GM21360 (cell line): ENCODE results near the gene CMYA5.
"Not testable (repeated sequence)": the region's sequence is repeated elsewhere in the genome, so short reads cannot be mapped to it uniquely, and the experiment has no call there.

Source experiments
- ATAC-seq: cut with Tn5 transposase; IDR thresholded peaks from one replicate; pipeline ENCODE4 v1.9.1; 2021; ENCODE audit warnings: mild to moderate bottlenecking, moderate library complexity; ENCODE audit not compliant: unreplicated experiment

The CMYA5 gene

DNA sequence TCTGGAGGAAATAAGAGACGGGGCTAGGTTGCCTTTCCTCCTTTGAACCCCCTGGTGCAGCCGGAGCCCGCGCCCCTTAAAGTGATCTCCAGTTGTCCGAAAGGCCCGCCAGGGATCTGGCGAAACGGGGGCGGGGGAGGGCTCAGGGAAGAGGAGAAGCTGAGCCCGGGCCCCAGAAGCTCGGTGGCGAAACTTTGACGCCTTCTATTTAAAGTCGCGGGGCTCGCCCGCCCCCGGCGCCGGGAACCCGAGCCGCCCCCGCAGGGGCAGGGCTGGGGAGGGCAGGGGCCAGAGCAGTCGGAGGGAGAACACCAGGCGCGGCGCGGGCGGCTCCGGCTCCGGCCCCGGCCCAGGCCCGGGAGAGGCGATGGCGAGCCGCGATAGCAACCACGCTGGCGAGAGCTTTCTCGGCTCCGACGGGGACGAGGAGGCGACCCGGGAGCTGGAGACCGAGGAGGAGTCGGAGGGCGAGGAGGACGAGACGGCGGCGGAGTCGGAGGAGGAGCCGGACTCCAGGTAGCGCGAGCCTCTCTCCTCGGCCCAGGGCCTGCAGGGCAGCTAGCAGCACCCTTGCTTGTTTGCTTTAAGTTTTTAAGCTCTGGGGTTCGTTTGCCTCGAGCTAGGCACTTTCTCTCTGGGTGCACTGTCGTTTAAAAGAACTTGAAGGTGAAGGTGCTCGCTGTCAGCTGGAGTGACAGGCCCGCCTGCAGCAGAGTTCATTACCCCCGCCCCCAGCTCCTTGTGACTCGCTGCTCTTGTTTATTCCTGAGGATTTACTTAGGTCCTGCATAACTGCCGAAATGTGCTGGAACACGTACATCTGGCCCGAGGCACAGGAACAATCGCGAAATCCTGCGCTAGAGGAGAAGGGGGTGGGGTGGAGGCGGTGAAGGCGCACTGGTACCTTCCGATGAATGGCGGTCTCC, at the start of gene CMYA5:
CMYA5 (plus strand) TSS at position 296 of the 926 bp plus-strand sequence; CDS start at position 368, 72 bp downstream.
- no peak for ATAC-seq

DNA sequence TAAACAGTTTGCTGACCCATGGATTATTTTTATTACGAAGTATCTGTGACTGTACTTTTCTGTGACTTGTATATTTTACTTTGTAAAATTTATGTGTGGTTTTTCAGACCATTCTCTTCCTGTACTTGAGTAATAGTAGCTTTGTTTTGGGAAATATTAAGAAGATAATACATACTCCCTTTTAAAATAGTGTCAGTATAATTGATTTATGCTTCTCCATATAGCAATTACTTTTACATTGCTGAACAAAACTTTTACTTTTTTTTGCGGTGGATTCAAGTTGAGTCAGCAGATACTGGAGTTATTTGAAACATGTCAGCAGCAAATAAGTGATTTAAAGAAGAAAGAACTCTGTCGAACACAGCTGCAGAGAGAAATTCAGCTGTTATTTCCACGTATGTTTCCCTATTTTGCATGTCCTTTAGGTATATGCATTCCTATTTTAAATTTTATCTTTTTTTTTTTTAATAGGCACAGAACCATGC, 49.0 kb upstream of the CMYA5 start:
- ATAC-seq: no peak

DNA sequence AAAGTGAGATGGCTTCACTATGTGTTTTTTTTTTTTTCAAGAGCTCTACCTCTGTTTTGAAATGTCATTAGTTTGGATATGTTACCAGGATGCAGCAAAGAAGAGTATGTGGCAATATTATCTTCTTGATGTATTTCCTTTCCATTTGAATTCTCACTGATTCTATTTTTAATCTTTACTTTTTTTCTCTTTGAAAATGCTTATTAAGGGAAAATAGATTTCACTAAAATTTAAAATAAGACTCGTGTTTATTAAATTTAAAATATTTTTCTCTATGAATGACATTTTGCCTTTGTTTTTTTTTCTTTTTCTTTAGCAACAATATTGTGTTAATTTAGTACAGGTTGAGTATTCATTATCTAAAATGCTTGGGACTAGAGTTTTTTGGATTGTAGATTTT, 48.2 kb upstream of the CMYA5 start:
- no peak for ATAC-seq

DNA sequence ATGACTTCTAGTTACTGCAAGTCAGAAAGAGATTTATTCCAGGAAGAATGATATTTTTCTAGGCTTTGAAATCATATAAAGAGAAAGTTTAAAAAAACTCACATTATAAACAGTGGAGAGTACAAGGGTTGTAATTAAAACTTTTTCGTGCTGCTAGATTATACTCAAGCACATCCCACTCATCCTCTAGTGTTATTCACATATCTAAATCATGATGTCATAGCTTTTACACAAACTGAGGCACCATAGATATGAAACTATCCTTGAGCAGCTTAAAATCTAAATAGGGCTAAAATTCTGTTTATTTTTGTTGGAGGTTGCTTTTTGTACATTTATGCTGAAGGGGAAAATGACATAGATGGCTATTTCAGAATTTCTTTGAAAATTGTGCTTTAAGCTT, 47.4 kb upstream of the CMYA5 start:
- ATAC-seq: no peak

DNA sequence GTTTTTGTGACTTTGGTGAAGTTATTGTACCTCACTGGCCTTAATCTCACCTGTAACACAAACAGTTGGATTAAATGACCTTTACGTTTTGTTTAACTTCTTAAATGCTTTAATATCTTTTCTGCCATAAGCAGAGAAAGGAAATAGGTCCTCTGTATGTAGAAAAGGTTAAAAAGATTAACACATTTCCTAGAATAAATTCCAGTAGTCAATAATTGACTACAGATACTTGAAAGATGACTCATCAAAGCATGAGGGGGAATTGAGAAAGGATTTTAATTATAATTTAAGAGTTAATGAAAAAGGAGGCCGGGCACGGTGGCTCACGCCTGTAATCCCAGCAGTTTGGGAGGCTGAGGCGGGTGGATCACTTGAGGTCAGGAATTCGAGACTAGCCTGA, 35.8 kb upstream of the CMYA5 start:
- ATAC-seq: no peak

DNA sequence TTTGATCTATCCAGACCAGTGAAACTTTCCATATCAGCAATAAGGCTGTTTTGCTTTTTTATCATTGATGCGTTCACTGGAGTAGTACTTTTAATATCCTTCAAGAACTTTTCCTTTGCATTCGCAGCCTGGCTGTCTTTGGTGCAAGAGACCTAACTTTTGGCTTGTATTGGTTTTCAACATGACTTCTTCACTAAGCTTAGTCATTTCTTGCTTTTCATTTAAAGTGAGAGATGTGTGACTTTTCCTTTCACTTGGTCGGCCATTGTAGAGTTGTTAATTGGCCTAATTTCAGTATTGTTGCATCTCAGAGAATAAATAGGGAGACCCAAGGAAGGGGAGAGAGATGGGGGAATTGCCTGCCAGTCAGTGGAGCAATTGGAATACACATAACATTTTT, 26.4 kb upstream of the CMYA5 start:
- no peak for ATAC-seq

DNA sequence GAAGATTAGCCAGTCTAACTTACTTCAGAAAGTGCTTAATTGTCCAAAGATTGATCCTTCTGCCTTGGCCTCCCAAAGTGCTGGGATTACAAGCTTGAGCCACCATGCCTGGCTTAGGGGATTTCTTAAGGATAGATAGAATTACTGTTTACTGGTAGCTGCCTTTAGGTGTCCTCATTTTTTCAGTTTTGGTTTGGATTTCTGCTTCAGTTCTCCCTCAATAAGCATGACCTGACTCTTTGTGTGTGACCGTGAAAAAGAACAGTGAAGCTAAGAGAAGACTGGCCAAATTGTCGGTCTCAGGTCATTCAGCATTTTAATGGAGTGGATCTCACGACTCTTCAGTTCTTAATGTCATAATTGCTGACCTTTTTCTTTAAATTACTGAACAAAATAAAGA, 22.9 kb upstream of the CMYA5 start:
- ATAC-seq: no peak

DNA sequence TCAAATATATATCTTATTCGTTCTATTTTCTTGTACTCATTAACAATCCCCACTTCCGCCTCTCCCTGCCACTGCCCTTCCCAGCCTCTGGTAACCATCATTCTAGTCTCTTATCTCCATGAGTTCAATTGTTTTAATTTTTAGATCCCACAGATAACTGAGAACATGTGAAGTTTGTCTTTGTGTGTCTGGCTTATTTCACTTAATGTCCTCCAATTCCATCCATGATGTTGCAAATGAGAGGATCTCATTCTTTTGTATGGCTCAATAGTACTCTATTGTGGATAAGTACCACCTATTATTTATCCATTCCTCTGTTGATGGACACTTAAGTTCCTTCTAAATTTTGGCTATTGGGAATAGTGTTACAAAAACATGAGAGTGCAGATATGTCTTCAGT, 17.2 kb upstream of the CMYA5 start:
- no peak for ATAC-seq

DNA sequence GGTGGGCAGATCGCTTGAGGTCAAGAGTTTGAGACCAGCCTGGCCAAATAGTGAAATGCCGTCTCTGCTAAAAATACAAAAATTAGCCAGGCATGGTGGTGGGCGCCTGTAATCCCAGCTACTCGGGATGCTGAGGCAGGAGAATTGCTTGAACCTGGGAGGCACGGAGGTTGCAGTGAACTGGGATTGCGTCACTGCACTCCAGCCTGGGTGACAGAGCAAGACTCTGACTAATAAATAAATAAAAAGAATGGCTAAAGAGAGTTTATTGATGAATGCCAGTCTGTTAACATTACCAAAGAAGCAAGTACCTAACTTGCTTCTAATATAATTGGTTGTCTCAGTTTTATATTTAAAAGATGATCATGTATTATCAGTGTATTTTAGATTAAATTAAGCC, 13.3 kb upstream of the CMYA5 start:
- ATAC-seq: not testable (repeated sequence)

DNA sequence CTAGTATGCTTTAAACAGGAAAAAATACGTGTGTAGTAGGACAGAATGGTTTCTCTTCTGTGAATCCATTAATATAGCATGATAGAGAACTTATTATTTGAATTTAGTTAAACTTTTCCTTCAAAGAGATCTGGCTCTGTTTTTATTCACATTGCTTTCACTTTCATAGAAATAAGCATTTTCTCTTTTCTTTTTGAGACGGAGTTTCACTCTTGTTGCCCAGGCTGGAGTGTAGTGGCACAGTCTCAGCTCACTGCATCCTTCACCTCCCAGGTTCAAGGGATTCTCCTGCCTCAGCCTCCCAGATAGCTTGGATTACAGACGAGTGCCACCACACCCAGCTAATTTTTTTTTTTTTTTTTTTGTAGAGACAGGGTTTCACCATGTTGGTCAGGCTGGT, 7.5 kb upstream of the CMYA5 start:
- not testable (repeated sequence) for ATAC-seq

DNA sequence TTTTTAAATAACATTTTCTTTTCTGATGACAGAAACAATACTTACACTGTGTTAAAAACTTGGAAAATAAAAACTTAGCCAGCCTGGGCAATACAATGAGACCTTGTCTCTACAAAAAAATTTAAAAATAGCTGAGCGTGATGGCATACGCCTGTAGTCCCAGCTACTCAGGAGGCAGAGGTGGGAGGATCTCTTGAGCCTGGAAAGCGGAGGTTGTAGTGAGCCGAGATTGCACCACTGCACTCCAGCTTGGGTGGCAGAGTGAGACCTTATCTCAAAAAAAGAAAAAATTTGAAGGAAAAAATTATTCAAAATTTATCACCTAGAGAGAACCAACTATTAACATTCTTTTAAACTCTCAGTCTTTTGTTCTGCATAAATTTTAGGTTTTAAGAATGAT, 4.9 kb upstream of the CMYA5 start:
- no peak for ATAC-seq

DNA sequence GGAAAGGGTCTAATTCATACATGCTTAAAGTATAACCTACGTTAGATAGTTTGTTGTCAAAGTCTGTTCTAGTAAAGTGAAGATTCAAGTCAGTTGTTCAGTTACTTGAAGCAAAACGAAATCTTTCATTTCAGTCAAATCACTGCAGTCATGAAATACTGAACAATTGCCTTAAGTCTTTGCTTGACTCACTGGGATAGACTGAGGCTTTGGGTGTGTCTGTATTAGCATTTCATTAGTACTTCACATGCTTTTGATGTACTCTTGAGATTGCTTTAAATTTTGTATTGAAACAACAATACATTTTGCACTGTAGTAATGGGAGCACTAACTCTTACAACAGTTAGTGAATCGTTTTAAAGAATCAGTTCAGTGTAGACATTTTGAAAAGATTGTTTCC, 4.0 kb upstream of the CMYA5 start:
- ATAC-seq: no peak

DNA sequence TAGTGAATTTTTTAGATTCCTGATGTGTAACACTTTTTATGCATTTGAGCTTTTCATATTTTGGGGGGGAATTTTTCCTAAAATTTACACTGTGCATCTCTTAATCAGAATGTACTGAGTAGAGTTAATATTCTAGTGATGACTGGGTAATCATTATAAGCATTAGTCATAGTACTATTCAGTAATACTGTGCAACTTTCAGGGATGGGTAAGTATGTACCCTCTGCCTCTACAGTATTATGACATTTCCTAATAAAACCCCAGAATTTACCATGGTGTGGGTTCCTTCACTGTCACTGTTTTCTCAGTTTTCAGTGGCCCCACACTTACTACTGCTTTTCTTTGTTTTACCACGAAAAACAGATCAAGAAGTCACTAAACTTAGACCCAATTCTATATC, 2.8 kb upstream of the CMYA5 start:
- no peak for ATAC-seq

DNA sequence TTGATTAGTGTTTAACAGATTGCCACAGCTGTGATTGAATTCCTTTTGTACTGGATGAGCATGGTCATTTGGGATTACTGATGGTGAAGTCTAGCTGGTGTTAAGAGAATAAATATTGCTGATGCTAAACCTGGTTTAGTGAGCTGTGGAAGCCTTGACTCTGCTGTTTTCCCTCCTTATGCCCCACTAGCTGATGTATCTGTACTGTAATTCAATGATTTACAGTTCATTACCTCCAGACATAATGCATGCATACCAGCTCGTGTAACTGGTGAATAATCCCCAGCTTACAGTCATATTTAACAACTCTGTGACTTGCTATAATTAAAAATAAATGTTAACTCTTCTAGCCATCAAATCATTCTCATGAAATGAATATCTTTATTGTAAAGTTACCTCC, 1.7 kb upstream of the CMYA5 start:
- ATAC-seq: no peak

DNA sequence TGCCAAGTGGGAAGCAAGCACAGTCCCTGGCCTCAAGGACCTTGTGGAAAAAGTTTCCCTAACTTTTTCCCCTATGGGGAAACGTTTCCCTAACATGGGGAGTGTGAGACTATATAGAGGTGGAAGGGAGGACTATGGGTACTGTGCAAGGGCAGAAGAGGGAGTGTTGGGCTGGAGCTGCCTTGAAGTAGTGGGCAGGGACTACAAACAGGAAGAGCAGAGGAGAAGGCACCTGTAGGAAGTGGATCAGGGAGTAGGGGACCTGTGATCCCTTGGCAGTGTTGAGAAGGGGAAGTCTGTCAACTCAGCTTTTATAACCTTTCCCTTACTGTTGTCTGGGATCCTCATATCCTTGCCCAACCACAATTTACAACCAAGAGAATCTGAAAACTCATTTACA, 1.4 kb downstream of the CMYA5 start:
- ATAC-seq: no peak

DNA sequence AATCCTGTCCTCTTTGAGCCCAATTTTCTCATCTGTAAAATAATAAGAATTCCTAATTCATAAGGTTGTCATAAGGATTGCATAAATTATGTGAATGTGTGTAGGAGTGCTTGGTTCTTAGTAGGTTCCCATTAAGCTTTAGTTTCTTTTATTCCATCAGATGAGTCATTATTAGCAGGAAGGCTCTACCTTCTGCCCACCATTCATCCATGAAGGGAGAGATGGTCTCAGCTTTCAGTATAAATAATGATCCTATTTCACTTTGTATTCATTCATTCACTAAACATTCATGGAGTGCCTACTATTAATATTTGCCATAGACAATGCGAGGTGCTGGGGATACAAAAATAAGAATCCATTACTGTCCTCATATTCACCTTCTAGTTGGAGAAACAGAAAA, 3.0 kb downstream of the CMYA5 start:
- no peak for ATAC-seq

DNA sequence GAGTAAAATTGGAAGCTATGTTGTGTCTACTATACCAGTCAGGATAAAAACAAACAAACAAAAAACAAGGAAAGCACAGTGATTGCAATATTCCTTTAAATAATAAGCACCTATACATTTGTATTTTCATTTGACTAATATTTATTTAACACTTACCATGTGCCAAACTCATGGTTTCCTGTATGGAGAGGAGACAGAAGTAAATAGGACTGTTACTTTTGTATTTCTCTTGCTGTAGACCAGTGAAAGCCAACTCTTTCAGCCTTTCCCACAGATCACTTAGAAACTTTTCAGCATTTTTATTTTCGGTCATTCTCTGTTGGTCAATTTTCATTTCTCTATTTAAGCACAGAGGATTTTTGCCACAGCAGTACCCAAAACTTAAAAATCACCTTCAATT, 4.5 kb downstream of the CMYA5 start:
- no peak for ATAC-seq

DNA sequence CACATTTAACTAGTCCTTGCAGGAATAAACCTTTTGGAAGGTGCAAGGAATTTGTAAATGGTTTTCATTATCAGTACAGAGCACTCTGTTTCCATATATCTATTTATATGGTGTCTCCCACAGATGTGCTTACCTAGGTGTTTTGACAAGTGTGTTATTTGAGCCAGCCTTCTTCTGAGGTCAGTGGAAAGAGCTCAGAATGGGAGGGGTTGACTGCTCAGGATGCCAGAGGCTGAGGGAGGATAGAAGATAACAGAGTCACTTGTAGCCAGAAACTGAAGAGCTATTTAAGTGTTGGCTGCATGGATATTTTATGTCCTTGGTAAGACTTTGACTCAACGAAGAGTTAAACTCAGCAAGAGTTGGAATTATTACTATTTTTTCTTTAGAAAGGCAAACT, 5.0 kb downstream of the CMYA5 start:
- no peak for ATAC-seq

DNA sequence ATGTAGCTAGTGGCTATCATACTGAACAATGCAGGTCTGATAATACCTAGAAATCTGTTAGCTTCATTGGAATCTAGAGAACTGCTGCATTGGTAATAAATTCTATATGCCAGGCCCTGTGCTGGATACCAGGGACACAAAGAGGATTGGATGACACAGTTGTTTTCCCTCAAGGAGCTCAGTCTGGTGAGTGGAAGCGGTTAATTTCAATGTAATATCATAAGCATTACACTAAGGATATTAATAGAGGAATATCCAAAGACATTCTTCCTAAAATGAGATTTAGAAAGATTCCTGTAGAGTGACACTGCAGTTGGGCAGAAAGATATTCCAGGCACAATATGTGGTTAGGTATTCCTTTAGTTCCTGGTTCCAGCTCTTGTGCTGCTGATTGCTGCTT, 5.9 kb downstream of the CMYA5 start:
- no peak for ATAC-seq

DNA sequence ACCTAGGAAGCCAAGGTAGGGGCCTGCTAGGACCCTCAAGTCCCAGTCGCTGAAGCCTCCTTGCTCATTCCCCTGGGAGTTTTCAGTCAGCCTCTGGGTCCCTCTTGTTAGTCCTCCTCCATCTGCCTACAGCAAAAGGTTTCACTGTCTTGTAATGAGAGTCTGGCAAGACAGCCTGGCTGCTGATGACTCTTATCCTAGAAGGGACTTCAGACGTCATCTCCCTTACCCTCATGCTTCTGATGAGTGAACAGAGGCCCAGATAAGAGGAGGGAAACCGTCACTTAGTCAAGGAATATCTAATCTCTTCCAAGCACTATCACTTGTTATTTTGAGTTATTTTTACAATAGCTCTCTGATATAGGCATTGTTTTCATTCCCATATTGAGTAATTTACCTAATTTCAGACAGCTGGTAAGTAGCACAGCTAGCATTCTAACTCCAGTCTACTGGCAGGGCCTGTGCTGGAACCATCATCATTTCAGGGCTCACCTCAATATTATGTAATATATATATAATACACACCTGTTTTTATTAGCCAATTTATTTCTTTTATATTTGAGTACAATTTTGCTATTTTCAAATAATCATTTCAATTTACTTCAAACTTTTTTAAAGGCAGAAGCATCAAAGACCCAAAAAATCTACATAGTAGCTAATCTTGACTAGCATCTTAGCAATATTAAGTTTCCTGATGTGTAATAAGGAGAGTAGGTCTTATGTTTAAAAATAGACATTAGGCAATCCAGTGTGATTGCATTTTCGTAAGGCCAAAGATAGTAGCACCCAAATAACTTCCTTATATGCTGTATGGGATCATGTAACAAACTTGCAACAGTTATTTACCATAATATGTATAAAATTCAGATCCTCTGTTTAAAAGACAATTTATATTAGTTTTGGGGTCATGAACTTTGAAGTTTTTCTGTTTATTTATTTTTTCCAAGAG, 7.9 kb downstream of the CMYA5 start:
- no peak for ATAC-seq

DNA sequence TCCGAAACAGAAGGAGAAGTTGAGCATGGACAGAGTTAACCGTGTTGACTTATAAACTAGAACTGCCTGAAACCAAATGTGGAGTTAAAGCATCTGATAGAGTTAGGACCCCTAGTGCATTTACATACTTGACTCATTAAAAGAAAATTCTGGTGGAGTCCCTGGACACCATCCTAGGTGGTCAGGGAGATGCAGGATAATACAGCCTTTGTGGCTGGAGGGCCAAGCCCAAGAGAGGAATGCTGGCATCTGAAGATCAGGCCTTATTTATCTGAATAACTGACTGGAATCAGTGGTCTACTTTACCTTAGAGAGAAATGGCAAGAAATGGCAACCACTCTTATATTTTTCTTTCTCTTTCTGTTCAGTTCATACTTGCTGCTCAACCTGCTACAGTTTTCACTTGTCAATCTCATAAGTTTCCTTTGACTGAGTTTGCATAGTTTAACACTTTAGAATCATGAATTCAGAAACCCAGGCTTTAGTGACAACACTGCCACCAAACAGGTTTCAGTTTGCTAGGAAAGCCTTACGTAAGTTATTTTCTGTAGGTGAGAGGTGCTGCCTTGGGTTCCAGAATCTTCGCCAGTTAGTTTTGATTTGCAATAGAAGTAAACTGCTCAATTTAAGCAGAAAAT, 10.2 kb downstream of the CMYA5 start:
- peak; percentile 69 for ATAC-seq
